ENCODE measurements around the gene A3GALT2.
A peak's percentile ranks its signal among the peaks of the same experiment; 100 is the strongest.
"Not testable (repeated sequence)": the region's sequence is repeated elsewhere in the genome, so short reads cannot be mapped to it uniquely, and the experiment has no call there.

A3GALT2 gene

GRCh38 chr1:33314416-33314815 lies 6.5 kb downstream of the A3GALT2 start:
- no peak for DNase-seq (ENCODE audit: low spot score)
- no peak for FAIRE-seq

DNA sequence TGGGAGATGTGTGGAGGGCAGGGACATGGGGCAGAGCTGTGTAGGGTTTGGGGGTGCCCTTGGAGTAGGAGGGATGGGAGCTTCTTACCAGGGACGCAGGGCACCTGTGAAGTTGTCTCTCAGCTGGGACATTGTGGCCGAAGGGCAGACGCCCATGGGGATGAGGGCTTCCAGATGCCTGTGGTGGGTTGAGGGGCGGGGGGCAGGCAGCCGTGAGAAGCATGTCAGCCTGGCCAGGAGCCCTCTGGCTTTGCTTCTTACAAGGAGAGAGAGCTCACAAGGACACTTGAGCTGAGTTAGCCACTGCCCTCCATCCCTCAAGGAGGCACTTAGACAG lies 8.5 kb downstream of the A3GALT2 start:
- FAIRE-seq (no peak), DNase-seq (ENCODE audit: low spot score) (no peak)

DNA sequence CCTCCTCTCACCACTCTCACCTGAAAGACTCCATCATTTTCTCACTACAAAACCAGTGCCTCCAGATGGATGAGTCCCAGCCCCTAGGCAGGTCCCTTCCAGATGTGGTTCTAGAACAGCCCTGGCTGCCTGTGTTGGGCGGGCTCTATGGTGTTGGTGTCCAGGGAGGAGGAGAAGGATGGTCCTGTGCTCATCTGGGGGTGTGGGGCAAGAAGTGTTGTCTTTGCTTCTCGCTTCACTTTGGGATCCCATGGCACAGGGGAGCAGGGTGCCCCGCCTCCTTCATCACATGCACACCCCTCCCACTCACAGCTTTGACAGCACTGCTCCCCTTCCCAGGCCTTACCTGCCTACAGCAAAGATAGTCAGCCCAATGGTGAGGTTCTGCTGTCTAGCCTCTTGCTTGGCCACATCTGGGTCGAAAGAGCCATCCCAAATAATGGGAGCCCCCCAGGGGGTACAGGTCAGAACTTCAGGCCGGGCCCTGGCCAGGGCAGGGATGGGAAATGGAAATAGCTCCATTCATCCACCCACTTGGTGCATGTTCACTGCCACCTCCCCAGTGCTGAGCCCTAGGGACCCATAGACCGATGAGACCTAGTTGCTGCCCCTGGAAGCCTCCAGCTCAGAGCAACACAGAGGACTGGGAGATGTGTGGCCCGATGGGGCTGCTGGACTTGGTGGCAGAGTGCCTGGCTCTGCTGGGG lies 9.0 kb downstream of the A3GALT2 start:
- DNase-seq (ENCODE audit: low spot score) (no peak), FAIRE-seq (no peak)

- no peak for FAIRE-seq
- no peak for DNase-seq (ENCODE audit: low spot score)
Observed at GRCh38 chr1:33310702-33311101, 10.2 kb downstream of the A3GALT2 start.

- FAIRE-seq; DNase-seq (ENCODE audit: low spot score): not testable (repeated sequence)
Observed at GRCh38 chr1:33309351-33309750, 11.5 kb downstream of the A3GALT2 start.

DNA sequence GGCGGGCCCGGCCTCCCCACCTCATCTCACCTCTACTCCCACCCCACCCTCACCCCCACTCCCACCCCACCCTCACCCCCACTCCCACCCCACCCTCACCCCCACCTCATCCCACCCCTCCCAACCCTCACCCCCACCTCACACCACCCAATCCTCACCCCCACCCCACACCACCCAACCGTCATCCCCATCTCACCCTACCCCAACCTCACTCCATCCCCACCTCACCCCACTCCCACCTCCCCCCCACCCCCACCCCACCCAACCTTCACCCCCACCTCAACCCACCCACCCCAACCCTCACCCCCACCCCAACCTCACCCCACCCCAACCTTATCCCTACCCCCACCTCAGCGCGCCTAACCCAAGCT lies 13.4 kb downstream of the A3GALT2 start:
- DNase-seq (ENCODE audit: low spot score) = no peak
- FAIRE-seq = no peak

DNA sequence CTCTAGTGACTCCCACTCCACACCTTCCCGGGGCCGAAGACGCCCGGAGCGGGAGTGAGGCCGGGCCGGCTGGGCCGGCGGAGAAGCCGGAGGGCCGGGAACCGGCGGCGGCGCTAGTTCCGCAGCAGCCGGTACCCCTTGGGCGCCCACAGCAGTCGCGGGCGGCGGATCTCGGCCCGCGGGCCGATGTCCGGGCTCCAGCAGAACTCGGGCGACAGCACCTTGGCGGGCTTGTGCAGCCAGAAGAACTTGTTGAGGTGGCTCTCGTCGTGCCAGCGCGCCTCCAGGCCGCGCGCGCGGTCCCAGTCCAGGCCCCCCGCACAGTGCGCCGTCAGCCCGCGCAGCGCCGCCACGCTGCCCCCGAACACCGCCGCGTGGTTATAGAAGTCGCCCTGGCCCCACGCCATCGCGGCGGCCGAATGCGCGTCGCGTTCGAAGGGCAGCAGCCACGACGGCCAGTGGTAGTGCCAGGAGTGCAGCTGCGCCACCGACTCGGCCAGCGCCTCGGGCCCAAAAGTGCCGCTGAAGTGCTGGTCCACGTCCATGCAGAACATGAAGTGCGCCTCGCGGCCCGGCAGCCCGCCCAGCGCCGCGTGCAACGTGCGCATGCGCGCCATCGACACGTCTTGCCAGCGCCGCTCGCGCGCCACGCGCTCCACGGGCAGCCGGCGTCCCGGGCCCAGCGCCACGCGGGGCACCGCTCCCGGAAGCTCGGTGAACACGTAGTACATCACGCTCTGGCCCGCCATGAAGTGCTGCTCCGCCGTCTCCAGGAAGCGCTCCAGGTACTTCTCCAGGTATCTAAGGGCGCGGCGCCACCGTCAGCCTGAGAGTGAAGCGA lies 14.0 kb downstream of the A3GALT2 start:
- DNase-seq (ENCODE audit: low spot score) (no peak), FAIRE-seq (no peak)

DNA sequence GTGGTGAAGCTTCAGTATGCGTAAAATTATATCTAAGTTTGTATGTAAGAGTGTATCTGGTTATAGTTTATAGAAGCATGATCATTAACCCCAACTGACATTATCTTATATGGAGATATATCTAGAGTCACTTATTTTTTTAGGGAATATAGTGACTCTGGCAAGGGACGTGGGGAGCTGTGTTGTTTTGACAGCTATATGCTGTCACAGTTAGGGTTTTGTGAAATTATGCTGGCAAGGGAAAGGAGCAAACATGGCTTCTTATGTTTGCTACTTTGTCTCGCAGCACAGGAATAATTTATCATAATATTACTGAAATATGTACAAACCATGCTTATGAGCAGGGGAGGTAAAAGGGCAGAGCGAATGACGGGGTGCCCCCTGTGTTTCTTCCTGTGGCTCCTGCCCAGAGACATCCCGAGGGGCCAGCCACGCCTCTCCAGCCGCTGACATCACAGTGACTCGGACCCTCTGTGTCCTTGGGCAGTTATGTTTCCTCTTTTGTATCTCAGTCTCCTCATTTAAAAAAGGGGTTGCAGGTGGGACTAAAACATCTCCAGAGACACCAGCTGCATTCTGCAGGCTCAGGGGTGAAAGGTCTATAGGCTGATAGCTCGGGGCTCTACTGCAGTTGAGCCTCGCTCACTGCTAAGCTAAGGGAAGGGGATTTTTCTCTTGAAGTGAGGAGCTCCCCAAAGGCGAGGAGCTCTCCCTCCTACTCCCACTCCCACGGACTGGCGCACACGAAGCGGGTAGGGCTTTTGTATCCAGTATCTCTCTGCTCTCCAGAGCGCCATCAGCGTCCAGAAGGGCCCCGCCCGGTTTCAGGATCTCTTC lies 14.9 kb downstream of the A3GALT2 start:
- DNase-seq (ENCODE audit: low spot score) = no peak
- no peak for FAIRE-seq

GRCh38 chr1:33305016-33305415 lies 15.9 kb downstream of the A3GALT2 start:
- FAIRE-seq = no peak

DNA sequence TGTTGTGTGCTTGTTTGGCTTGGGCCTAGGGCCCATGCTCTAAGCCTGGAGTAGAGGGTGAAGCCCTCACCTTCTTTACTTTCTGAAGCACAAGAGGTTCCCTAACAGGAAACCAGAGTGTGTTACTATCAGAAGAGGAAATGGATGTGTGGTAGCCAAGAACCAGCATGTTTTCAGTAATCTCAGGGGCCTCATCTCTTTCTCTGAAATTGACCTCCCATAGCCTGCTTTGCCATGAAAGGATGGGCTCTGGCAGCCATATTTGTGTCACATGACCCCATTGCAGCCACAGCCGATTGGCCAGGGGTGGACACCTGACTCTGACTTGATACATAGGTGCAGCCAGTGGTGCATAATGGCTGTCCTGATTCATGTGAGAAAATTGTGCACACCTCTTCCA lies 18.6 kb downstream of the A3GALT2 start:
- DNase-seq (ENCODE audit: low spot score) = no peak
- FAIRE-seq = no peak

More at GRCh38 chr1:33305016-33305415, 15.9 kb downstream of the A3GALT2 start:
- DNase-seq (ENCODE audit: low spot score) = no peak

DNA sequence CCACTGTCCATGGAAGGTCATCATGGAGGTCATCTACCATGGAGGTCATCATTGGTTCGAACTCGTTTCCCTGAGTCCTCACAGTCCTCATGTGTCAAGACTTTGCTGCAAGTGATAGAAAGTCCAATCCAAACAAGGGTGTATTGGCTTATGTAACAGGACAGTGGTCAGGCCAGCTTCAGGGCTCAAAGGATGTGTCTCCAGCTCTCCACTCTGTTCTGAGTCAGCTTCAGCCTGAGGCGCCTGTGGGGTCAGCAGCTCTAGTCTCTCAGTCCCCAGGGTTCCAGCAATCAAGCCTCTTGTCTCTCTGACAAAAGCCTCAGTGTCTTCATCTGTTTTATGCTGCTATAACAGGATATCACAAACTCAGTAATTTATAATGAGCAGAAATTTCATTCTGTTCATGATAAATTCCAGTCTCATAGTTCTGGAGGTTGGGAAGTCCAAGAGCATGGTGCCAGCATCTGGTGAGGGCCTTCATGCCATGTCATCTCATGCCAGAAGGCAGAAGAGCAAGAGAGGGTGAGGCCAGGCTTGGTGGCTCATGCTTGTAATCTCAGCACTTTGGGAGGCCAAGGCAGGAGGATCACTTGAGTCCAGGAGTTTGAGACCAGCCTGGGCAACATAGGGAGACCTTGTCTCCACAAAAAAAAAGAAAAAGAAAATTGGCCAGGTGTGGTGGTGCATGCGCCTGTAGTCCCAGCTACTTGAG lies 19.5 kb downstream of the A3GALT2 start:
- no peak for FAIRE-seq
- DNase-seq (ENCODE audit: low spot score) = no peak

- FAIRE-seq (no peak), DNase-seq (ENCODE audit: low spot score) (no peak)
Observed at GRCh38 chr1:33300673-33301072, 20.2 kb downstream of the A3GALT2 start.

- FAIRE-seq (no peak), DNase-seq (ENCODE audit: low spot score) (no peak)
Observed at GRCh38 chr1:33299461-33300155, 21.3 kb downstream of the A3GALT2 start.

GRCh38 chr1:33298623-33299277 lies 22.1 kb downstream of the A3GALT2 start:
- no peak for FAIRE-seq
- DNase-seq (ENCODE audit: low spot score) = peak; percentile 42

- no peak for FAIRE-seq
- DNase-seq (ENCODE audit: low spot score) = no peak
Observed at GRCh38 chr1:33297911-33298622, 22.8 kb downstream of the A3GALT2 start.

GRCh38 chr1:33296824-33297223 lies 24.1 kb downstream of the A3GALT2 start:
- DNase-seq (ENCODE audit: low spot score) (no peak), FAIRE-seq (no peak)

DNA sequence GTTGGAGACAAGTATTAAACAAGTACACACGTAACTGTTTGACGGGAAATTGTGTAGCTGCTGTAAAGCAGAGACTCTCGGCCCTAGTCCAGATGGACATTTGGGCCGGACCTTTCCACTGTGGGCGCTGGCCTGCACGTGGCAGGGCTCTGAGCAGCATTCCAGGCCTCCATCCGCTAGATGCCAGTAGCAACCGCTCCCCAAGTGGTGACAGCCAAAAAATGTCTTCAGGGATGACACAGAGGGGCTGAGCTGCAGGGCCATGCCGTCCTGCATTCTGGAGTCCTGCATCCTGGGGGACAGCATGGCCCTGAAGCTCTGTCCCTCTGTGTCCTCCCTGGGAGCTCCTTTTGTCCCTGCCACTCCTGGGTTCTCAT lies 24.8 kb downstream of the A3GALT2 start:
- FAIRE-seq (no peak), DNase-seq (ENCODE audit: low spot score) (no peak)

GRCh38 chr1:33295450-33296081 lies 25.3 kb downstream of the A3GALT2 start:
- peak; percentile 61 for DNase-seq (ENCODE audit: low spot score)
- FAIRE-seq = no peak

DNA sequence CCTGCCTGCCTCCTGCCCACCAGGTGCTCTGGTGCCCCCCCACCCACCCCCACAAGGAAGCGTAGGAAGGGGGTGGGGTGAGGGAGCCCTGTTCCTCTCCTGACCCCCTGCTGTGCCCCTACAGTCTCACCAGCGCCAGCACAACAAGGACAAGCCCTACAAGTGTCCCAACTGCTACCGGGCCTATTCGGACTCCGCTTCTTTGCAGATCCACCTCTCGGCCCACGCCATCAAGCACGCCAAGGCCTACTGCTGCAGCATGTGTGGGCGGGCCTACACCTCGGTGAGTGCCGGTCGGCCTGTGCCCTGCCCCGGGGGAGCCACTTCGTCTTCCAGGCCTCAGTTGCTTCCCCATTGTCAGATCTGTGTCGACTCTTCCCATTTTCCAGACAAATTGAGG lies 25.9 kb downstream of the A3GALT2 start:
- no peak for DNase-seq (ENCODE audit: low spot score)

More for the DNA sequence above, 25.9 kb downstream of the A3GALT2 start:
- FAIRE-seq = no peak
